Epidermal melanocyte (primary cell): Measurements from ENCODE around the gene BMERB1.
"Not testable (repeated sequence)": the region's sequence is repeated elsewhere in the genome, so short reads cannot be mapped to it uniquely, and the experiment has no call there.

Experiments used
- DNase-seq: peaks from one replicate; pipeline ENCODE4 v3.0.0; 2011; ENCODE audit warnings: low spot score; ENCODE audit not compliant: insufficient read length

The BMERB1 gene

GRCh38 chr16:15553313-15554088 is 119.1 kb downstream of the BMERB1 start:
- DNase-seq: no peak

- DNase-seq: no peak
Measured at GRCh38 chr16:15556130-15556529, 121.7 kb downstream of the BMERB1 start.

GRCh38 chr16:15557258-15557657 is 122.9 kb downstream of the BMERB1 start:
- DNase-seq: no peak

GRCh38 chr16:15559176-15559575 is 124.8 kb downstream of the BMERB1 start:
- no peak for DNase-seq

GRCh38 chr16:15564604-15565339 is 130.4 kb downstream of the BMERB1 start:
- no peak for DNase-seq

- no peak for DNase-seq
Measured at GRCh38 chr16:15566095-15566494, 131.7 kb downstream of the BMERB1 start.

GRCh38 chr16:15567823-15568222 is 133.4 kb downstream of the BMERB1 start:
- DNase-seq: no peak

GRCh38 chr16:15570666-15571065 is 136.3 kb downstream of the BMERB1 start:
- not testable (repeated sequence) for DNase-seq

GRCh38 chr16:15571557-15571956 is 137.2 kb downstream of the BMERB1 start:
- no peak for DNase-seq

GRCh38 chr16:15572329-15573001 is 138.1 kb downstream of the BMERB1 start:
- DNase-seq: peak; percentile 29

- no peak for DNase-seq
Measured at GRCh38 chr16:15573274-15573895, 139.0 kb downstream of the BMERB1 start.

GRCh38 chr16:15573896-15574613 is 139.7 kb downstream of the BMERB1 start:
- not testable (repeated sequence) for DNase-seq

GRCh38 chr16:15574614-15574948 is 140.2 kb downstream of the BMERB1 start:
- no peak for DNase-seq

- no peak for DNase-seq
Measured at GRCh38 chr16:15575293-15576049, 141.1 kb downstream of the BMERB1 start.

GRCh38 chr16:15576960-15577958 is 142.9 kb downstream of the BMERB1 start:
- no peak for DNase-seq

- no peak for DNase-seq
Measured at GRCh38 chr16:15578824-15579223, 144.4 kb downstream of the BMERB1 start.

- DNase-seq: no peak
Measured at GRCh38 chr16:15581127-15581815, 146.9 kb downstream of the BMERB1 start.

GRCh38 chr16:15583526-15583925 is 149.1 kb downstream of the BMERB1 start:
- DNase-seq: no peak

- no peak for DNase-seq
Measured at GRCh38 chr16:15585956-15586355, 151.6 kb downstream of the BMERB1 start.
